Measurements from ENCODE around the gene SLC66A1.
A peak's percentile ranks its signal among the peaks of the same experiment; 100 is the strongest.

Gene SLC66A1

DNA sequence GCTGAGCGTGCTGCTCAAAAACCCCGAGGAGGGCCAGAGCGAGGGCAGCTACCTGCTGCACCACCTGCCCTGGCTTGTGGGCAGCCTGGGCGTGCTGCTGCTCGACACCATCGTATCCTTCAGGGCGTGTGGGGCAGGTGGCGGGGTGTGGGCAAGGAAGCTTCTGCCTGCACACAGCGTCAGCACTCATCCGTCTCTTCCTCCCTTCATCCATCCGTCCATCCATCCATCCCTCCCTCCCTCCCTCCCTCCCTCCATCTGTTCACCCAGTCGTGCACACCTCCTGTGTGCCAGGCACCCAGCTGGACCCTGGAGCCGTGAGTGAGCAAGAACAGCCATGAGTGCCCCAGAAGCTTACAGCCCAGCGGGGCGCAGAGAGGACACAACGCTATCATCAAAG lies 15.2 kb downstream of the SLC66A1 start:
- H3K27ac Mint-ChIP-seq, result no peak overlapping the region
- H3K4me1 Mint-ChIP-seq (ENCODE audit: low read depth), result no peaks in the 10 kb centered on the region
- H3K27me3 Mint-ChIP-seq, result no peaks in the 10 kb centered on the region
- H3K9me3 Mint-ChIP-seq (ENCODE audit: low read depth), result no peaks in the 10 kb centered on the region
- peaks cover 2% of the 10 kb centered on the region for H3K36me3 Mint-ChIP-seq
- H3K4me3 Mint-ChIP-seq, result no peak overlapping the region

DNA sequence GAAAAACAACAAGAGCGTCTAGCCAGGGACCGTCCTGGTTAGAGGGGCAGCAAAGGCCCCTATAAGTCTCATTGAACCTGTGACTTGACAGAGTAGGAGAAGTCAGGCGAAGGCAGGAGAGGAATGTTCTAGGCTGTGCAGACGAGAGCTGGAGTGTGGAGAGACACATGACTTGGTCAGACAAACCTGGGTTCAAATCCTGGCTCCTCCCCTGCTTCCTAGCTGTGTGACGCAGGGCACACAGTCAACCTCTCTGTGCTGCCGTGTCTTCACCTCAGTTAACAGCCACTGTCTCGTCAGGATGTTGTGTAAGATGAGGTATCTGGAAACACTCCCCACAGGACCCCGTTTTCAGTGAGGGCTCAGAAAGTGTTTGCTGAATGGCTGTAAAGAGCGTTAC lies 15.6 kb downstream of the SLC66A1 start:
- H3K9me3 Mint-ChIP-seq (ENCODE audit: low read depth), result no peaks in the 10 kb centered on the region
- no peak overlapping the region for H3K4me3 Mint-ChIP-seq
- H3K36me3 Mint-ChIP-seq, result peaks cover 2% of the 10 kb centered on the region
- no peak overlapping the region for H3K27ac Mint-ChIP-seq
- H3K27me3 Mint-ChIP-seq, result no peaks in the 10 kb centered on the region
- no peaks in the 10 kb centered on the region for H3K4me1 Mint-ChIP-seq (ENCODE audit: low read depth)

DNA sequence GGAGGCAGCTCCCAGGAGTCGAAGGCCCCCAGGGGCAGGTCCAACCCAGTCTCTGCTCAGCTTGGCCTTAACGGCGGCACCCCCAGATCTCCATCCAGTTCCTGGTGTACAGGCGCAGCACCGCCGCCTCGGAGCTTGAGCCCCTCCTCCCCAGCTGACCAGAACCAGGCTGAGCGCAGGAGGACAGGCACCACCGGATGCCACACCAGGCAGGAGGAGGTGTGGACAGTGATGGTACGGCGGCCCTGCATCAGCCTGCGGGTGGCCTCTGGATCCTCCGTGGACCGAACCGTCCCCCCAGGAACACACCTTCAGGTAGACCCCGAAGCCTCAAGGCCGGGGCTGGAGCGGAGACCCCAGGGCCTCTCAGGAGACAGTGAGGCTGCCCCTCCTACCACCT lies 16.4 kb downstream of the SLC66A1 start:
- Mint-ChIP-seq H3K27ac (no peak overlapping the region), H3K4me1 (ENCODE audit: low read depth) (no peaks in the 10 kb centered on the region)

DNA sequence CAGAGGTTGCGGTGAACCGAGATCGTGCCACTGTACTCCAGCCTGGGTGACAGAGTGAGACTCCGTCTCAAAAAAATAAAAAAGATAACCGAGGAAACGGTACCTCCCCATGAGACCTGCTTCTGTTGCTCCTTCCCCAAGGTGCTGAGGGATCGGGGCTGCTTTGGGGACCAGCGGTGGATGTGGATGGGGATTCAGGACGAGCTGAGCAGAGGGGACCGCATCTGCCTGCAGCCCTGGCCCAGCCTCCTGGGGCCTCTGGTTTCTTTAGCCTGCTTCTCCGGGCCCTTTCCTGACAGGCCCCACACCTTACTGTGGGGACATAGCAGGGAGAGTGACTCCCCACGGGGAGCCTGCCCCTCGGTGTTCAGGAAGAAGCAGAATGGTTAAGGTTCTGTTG lies 17.1 kb downstream of the SLC66A1 start:
- no peaks in the 10 kb centered on the region for H3K4me1 Mint-ChIP-seq (ENCODE audit: low read depth)
- no peaks in the 10 kb centered on the region for H3K9me3 Mint-ChIP-seq (ENCODE audit: low read depth)
- no peak overlapping the region for H3K27ac Mint-ChIP-seq
- no peak overlapping the region for H3K4me3 Mint-ChIP-seq
- H3K36me3 Mint-ChIP-seq, result no peaks in the 10 kb centered on the region
- no peaks in the 10 kb centered on the region for H3K27me3 Mint-ChIP-seq

More for the DNA sequence above, 16.4 kb downstream of the SLC66A1 start:
- Mint-ChIP-seq H3K9me3 (ENCODE audit: low read depth) (no peaks in the 10 kb centered on the region), H3K27me3 (no peaks in the 10 kb centered on the region), H3K4me3 (no peak overlapping the region), H3K36me3 (peaks cover 2% of the 10 kb centered on the region)

DNA sequence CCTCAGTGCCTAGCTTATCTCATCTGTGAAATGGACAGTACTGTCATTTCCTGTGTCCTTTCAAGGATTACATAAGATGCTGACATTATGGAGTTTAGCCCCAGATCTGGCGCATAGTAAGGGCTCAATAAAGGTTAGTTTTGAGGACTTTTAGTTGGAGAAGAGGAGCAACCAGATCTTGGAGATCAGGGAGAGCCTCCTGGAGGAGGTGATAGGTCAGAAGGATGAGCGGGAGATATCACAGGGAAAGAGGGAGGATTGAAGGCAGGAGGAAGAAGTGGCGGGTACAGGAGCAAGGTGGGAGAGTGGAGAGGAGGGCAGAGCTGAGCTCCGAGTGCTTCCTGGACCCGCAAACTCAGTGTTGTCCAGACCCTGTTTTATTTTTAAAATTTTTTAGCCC lies 17.5 kb downstream of the SLC66A1 start:
- Mint-ChIP-seq H3K4me1 (ENCODE audit: low read depth) (no peaks in the 10 kb centered on the region), H3K36me3 (no peaks in the 10 kb centered on the region), H3K9me3 (ENCODE audit: low read depth) (no peaks in the 10 kb centered on the region), H3K27ac (no peak overlapping the region), H3K4me3 (no peak overlapping the region), H3K27me3 (no peaks in the 10 kb centered on the region)

DNA sequence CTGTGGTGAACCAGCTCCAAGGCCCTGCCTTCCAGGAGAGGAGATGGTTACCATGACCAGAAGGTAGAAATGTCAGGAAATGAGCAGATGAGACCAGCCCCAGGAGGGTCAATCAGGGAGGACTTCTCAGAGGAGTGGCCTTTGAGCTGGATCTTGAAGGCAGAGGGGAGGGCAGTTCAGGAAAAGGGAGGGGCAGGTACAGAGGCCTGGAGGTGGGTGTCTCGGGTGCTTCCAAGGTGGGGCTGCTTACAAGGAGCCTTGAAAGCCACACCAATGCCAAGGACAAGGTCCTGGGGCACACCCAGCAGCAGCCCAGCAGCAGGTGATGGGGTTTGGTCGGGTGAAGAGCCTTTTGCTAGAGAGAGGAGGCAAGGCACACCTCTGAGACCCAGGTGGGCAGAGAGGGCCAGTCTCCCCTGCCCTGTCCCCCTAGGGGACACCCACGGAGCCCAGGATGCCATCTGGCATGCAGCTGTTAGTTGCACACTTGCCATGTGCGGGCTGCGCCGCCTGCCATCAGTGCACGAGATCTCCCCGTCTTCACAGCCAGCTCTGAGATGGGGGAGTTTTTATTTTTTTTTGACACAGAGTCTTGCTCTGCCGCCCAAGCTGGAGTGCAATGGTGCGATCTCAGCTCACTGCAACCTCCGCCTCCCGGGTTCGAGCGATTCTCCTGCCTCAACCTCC lies 18.5 kb downstream of the SLC66A1 start:
- Mint-ChIP-seq H3K9me3 (ENCODE audit: low read depth) (no peaks in the 10 kb centered on the region), H3K4me3 (no peak overlapping the region), H3K4me1 (ENCODE audit: low read depth) (no peaks in the 10 kb centered on the region), H3K36me3 (no peaks in the 10 kb centered on the region), H3K27me3 (no peaks in the 10 kb centered on the region), H3K27ac (no peak overlapping the region)

DNA sequence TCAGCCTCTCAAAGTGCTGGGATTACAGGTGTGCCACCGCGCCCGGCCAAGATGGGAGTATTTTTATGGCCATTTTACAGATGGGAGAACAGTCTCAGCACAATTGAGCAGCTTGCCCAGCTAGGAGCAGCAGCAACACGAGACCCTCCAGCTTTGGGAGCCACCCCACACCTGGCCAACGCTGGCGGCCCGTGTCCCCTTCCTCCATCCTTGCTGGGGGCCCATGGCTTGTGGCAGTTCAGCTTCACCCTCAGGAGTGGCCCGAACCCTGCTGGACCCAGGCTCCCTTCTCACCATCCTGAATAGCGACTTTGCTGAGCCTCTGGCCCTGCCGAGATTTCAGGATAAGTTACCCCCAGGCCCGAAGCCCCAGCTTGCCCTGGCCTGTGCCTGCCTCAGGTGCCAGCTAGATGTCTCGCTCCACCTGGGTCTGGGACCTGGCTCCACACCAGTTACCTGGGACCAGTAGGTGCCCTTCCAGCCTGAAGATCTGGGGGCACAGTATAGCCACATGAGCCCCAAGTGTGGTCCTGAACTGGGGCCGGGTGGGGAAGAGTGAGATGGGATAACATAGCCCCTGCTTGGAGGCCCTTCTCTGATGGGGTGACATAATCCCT lies 19.2 kb downstream of the SLC66A1 start:
- no peaks in the 10 kb centered on the region for H3K9me3 Mint-ChIP-seq (ENCODE audit: low read depth)
- H3K4me3 Mint-ChIP-seq, result no peak overlapping the region
- H3K27ac Mint-ChIP-seq, result no peak overlapping the region
- no peaks in the 10 kb centered on the region for H3K36me3 Mint-ChIP-seq
- no peaks in the 10 kb centered on the region for H3K27me3 Mint-ChIP-seq
- H3K4me1 Mint-ChIP-seq (ENCODE audit: low read depth), result peaks cover 4% of the 10 kb centered on the region

DNA sequence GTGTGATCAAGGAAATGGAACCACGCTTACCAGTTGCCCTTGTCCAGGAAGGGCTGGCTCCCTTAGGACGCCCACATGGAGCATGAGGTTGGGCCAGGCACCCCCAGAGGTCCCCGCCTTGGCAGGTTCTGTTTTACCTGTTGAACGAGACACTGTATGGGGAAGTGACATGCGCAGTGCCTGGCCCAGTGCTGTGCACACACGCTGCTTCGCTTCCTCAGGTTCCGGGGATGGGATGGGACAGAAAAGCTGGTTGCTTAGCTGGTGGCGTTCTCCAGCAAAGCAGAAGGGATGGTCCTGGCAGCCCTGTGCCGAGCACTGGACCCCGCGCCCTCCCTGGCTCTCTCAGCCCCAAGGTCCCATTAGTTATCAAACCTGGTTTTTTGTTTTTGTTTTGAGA lies 20.7 kb downstream of the SLC66A1 start:
- H3K27ac Mint-ChIP-seq, result no peak overlapping the region
- no peaks in the 10 kb centered on the region for H3K27me3 Mint-ChIP-seq
- no peak overlapping the region for H3K4me3 Mint-ChIP-seq
- no peaks in the 10 kb centered on the region for H3K36me3 Mint-ChIP-seq
- H3K9me3 Mint-ChIP-seq (ENCODE audit: low read depth), result no peaks in the 10 kb centered on the region
- H3K4me1 Mint-ChIP-seq (ENCODE audit: low read depth), result peaks cover 16% of the 10 kb centered on the region

DNA sequence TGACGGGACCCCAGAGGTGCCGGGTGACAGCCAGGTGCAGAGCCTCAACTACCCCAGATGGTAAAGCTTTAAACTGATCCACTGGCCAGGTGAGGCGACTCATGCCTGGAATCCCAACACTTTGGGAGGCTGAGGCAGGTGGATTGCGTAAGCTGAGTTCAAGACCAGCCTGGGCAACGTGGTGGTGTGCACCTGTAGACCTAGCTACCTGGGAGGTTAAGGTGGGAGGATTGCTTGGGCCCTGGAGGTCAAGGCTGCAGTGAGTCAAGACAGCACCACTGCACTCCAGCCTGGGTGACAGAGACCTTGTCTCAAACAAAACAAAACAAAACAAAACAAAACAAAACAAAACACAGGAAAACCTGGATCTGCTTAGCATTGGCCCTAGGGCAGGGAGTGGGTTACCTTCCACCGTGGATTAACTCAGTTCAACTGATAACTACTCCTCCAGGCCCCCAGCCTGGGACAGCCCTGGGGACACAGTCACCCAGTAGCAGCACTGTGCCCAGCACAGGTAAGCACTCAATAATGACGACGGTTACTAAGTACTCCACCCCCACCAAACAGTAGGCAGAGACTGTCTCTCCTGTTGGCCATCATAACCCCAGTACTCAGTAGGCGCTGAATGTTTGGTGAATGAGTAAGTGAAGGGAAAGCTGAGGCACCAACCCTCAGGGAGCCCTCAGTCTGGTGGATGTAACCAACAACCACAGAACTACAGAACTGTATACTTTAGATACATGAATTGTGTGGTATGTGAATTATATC lies 21.6 kb downstream of the SLC66A1 start:
- Mint-ChIP-seq H3K4me3 (no peak overlapping the region), H3K27ac (no peak overlapping the region), H3K36me3 (no peaks in the 10 kb centered on the region), H3K4me1 (ENCODE audit: low read depth) (peaks cover 16% of the 10 kb centered on the region), H3K9me3 (ENCODE audit: low read depth) (no peaks in the 10 kb centered on the region), H3K27me3 (no peaks in the 10 kb centered on the region)

DNA sequence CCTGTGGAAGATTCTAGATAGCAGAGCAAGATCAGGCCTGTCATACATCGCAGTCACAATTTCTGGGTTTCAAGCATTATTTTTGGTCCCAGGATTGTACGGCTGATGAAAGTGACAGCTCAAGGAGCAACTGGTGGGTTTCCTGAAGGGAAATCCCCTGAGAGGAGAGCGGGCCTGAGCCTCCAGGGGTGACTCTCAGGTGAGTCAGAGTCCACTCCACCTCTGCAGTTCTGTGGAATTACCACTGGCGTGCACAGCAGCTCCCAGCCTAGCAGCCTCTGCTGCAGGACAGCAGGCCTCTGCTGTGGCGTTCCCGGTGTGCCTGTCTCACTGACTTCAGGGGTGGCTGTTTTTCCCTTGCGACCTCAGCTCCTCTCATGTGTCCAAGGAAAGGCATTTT lies 24.4 kb downstream of the SLC66A1 start:
- H3K4me1 Mint-ChIP-seq (ENCODE audit: low read depth), result peaks cover 19% of the 10 kb centered on the region
- H3K27ac Mint-ChIP-seq, result peak overlapping the region; percentile 78
- no peaks in the 10 kb centered on the region for H3K36me3 Mint-ChIP-seq
- no peak overlapping the region for H3K4me3 Mint-ChIP-seq
- no peaks in the 10 kb centered on the region for H3K9me3 Mint-ChIP-seq (ENCODE audit: low read depth)
- no peaks in the 10 kb centered on the region for H3K27me3 Mint-ChIP-seq

DNA sequence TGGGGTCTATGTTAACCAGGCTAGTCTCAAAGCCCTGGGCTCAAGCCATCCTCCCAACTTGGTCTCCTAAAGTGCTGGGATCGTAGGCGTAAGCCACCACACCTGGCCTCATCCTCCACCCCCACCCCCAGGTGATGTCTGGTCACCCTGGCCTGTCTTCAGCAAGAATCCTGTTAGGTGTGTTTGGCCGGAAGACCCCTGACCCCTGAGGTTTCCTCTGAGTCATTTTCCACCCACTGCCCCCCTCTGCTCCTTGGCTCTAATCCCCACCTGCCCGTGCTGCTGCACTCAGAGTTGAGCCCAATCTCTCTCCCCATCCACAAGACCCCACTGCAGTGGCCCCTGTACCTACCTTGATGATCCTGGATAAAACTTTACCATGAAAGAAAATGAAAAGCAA lies 25.2 kb downstream of the SLC66A1 start:
- Mint-ChIP-seq H3K27ac (peak overlapping the region; percentile 78), H3K9me3 (ENCODE audit: low read depth) (no peaks in the 10 kb centered on the region), H3K36me3 (no peaks in the 10 kb centered on the region), H3K27me3 (no peaks in the 10 kb centered on the region), H3K4me3 (no peak overlapping the region), H3K4me1 (ENCODE audit: low read depth) (peaks cover 20% of the 10 kb centered on the region)

DNA sequence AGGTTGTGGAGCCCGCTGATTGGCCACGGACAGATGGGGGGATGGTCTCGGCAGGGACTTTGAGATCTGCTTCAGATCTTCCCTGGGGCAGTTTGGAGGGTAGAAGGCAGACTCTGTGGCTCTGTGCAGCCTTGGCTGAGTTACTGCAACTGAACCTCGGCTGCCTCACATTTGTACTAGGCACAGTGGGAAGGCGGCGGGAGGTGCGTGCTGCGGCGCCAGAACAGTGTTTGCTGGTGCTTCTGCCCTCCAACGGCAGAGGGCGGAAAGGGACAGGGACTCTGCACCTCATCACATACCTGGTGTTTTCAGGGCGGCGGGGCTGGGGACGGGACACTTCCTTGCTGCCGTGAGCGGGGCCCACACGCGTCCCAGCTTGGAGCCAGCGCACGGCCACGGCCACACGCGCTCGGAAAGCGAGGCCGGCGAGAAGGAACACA lies 26.2 kb downstream of the SLC66A1 start:
- Mint-ChIP-seq H3K4me1 (ENCODE audit: low read depth) (peaks cover 20% of the 10 kb centered on the region), H3K36me3 (no peaks in the 10 kb centered on the region), H3K27me3 (no peaks in the 10 kb centered on the region), H3K27ac (no peak overlapping the region), H3K4me3 (no peak overlapping the region), H3K9me3 (ENCODE audit: low read depth) (no peaks in the 10 kb centered on the region)

DNA sequence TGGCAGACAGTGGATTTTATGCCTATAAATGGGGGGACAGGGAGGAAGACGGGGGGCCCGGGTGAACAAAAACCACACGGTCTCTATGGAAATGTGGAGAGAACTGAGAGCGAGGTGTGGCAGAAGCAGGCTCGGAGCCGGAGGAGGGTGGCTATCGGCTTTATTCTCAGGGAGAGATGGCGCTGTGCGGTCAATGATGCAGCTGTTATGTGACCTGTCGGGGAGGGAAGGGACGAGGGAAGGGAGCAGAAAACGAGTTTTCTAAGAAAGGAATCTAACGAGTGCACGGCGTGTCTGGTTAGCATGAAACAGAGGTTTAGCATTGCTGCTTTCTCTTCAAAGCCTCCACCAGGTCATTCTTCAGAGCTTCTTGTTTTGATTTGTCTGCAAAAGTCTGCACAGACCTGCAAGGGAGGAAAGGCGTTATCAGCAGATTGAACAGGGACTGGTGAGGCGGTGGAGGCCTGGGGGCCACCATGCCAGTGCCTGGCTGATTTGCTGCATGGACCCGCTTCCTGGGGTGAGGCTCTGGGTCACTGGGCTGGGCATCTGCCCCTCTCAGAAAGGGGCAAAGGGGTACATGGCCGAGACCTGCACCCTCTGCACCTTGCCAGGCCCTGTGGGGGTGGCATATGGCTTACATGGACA lies 27.2 kb downstream of the SLC66A1 start:
- Mint-ChIP-seq H3K9me3 (ENCODE audit: low read depth) (no peaks in the 10 kb centered on the region), H3K27me3 (no peaks in the 10 kb centered on the region), H3K27ac (peak overlapping the region; percentile 34), H3K36me3 (no peaks in the 10 kb centered on the region), H3K4me1 (ENCODE audit: low read depth) (peaks cover 20% of the 10 kb centered on the region), H3K4me3 (no peak overlapping the region)

DNA sequence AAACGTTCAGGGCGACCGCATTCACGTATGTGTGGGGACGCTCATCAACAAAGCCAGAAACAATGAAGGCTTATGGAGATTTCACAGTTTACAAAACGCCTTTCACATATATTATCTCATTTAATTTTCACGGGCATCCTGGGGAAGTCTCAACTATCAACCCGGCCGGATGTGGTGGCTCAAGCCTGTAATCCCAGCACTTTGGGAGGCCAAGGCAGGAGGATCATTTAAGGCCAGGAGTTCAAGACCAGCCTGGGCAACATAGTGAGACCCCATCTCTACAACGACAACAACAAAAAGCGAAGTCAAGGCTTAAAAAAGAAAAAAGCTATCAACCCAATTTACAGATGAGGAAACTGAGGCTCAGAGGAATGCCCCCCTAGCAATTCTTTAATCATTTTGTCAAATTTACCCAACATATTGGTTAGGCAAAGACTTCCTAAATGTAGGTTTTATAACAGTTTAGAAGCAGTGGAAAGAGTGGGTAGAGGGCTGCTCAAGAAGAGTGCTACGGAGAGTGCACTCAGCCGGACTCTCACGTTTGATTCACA lies 28.3 kb downstream of the SLC66A1 start:
- no peaks in the 10 kb centered on the region for H3K36me3 Mint-ChIP-seq
- no peak overlapping the region for H3K27ac Mint-ChIP-seq

More for the DNA sequence above, 28.3 kb downstream of the SLC66A1 start:
- no peak overlapping the region for H3K4me3 Mint-ChIP-seq
- no peaks in the 10 kb centered on the region for H3K9me3 Mint-ChIP-seq (ENCODE audit: low read depth)
- H3K27me3 Mint-ChIP-seq, result no peaks in the 10 kb centered on the region
- peaks cover 20% of the 10 kb centered on the region for H3K4me1 Mint-ChIP-seq (ENCODE audit: low read depth)

Data from activated naive CD8-positive, alpha-beta T cell (primary cell).